GM21515 (cell line): ENCODE results near the gene MED22.
"Not testable (repeated sequence)": the region's sequence is repeated elsewhere in the genome, so short reads cannot be mapped to it uniquely, and the experiment has no call there.

Source experiments
- ATAC-seq: cut with Tn5 transposase; IDR thresholded peaks from one replicate; pipeline ENCODE4 v1.9.1; 2021; ENCODE audit not compliant: unreplicated experiment

The MED22 gene

GRCh38 chr9:133339641-133340040, 8.3 kb downstream of the MED22 start:
- no peak for ATAC-seq

- ATAC-seq = peak; percentile 87
Observed at GRCh38 chr9:133335924-133336811, 11.8 kb downstream of the MED22 start, which contains the start of gene SURF6. Gene SURF6, minus strand, starts transcription at chr9:133336188. Its CDS starts 56 bp downstream, at chr9:133336132.

- not testable (repeated sequence) for ATAC-seq
Observed at GRCh38 chr9:133334888-133335287, 13.0 kb downstream of the MED22 start.

- ATAC-seq = no peak
Observed at GRCh38 chr9:133334161-133334560, 13.8 kb downstream of the MED22 start.

- ATAC-seq = no peak
Observed at GRCh38 chr9:133333566-133333965, 14.4 kb downstream of the MED22 start.

GRCh38 chr9:133333011-133333410, 14.9 kb downstream of the MED22 start:
- no peak for ATAC-seq

GRCh38 chr9:133332381-133332730, 15.6 kb downstream of the MED22 start:
- ATAC-seq = no peak

GRCh38 chr9:133331641-133332380, 16.1 kb downstream of the MED22 start:
- no peak for ATAC-seq

- no peak for ATAC-seq
Observed at GRCh38 chr9:133331221-133331620, 16.7 kb downstream of the MED22 start.

GRCh38 chr9:133329306-133330156, 18.4 kb downstream of the MED22 start:
- ATAC-seq = not testable (repeated sequence)

GRCh38 chr9:133327834-133328484, 20.0 kb downstream of the MED22 start:
- ATAC-seq = no peak

GRCh38 chr9:133327021-133327420, 20.9 kb downstream of the MED22 start:
- not testable (repeated sequence) for ATAC-seq

- no peak for ATAC-seq
Observed at GRCh38 chr9:133323991-133324703, 23.8 kb downstream of the MED22 start.

- no peak for ATAC-seq
Observed at GRCh38 chr9:133323211-133323610, 24.7 kb downstream of the MED22 start.

GRCh38 chr9:133322701-133323100, 25.2 kb downstream of the MED22 start:
- no peak for ATAC-seq

GRCh38 chr9:133321411-133321935, 26.5 kb downstream of the MED22 start:
- ATAC-seq = no peak

- ATAC-seq = no peak
Observed at GRCh38 chr9:133320421-133320881, 27.5 kb downstream of the MED22 start.

- not testable (repeated sequence) for ATAC-seq
Observed at GRCh38 chr9:133317551-133317950, 30.4 kb downstream of the MED22 start.

GRCh38 chr9:133315997-133316396, 31.9 kb downstream of the MED22 start:
- ATAC-seq = no peak

GRCh38 chr9:133309608-133310007, 38.3 kb downstream of the MED22 start:
- no peak for ATAC-seq
